Activated CD4-positive, alpha-beta T cell treated with anti-CD3 and anti-CD28 coated beads, Interleukin-2, amount 10 ng/mL, durations not matched to agents 7 days and 5 days (primary cell): ENCODE results near the gene DNMT1. TPM values are rescaled to one million over a fixed set of nuclear protein-coding genes. Genes with fewer than 3 reads are reported as not detected.
A peak's percentile ranks its signal among the peaks of the same experiment; 100 is the strongest.
"Not testable (repeated sequence)": the region's sequence is repeated elsewhere in the genome, so short reads cannot be mapped to it uniquely, and the experiment has no call there.

Experiments used
- CTCF ChIA-PET: fragments of 350-600 bp; sonication (Branson Sonifier 250); formaldehyde crosslinking; loops from one replicate; lab custom pipeline; 2021; ENCODE audit warnings: antibody characterized with exemption; lab: Charles Lee
- POLR2A ChIA-PET: fragments of 350-600 bp; sonication (Branson Sonifier 250); formaldehyde crosslinking; loops from one replicate; lab custom pipeline; 2021; ENCODE audit warnings: antibody characterized with exemption; lab: Charles Lee
- DNase-seq: peaks from one replicate; pipeline ENCODE4 v3.0.0-alpha.2; 2020
- H3K27ac Mint-ChIP-seq: one replicate; pipeline ENCODE4 v1.8.0; 2021; ENCODE audit warnings: mild to moderate bottlenecking, moderate library complexity, mixed read lengths
- H3K27me3 Mint-ChIP-seq: one replicate; pipeline ENCODE4 v1.8.0; 2021; ENCODE audit warnings: mixed read lengths
- H3K36me3 Mint-ChIP-seq: one replicate; pipeline ENCODE4 v1.8.0; 2021; ENCODE audit warnings: low read depth, mixed read lengths
- H3K4me1 Mint-ChIP-seq: one replicate; pipeline ENCODE4 v1.8.0; 2021; ENCODE audit warnings: mixed read lengths
- H3K4me3 Mint-ChIP-seq: one replicate; pipeline ENCODE4 v1.8.0; 2021; ENCODE audit warnings: mild to moderate bottlenecking, moderate library complexity, mixed read lengths
- H3K9me3 Mint-ChIP-seq: one replicate; pipeline ENCODE4 v1.8.0; 2021; ENCODE audit warnings: mixed read lengths
- total RNA-seq, 2 experiments: library from RNA; stranded (reverse); gene quantifications; one replicate each; pipeline ENCODE4 v1.2.3, GENCODE V29; 2021

DNMT1 gene
- total RNA-seq, 2 experiments from 2014 or later: 375 to 404 TPM

DNA sequence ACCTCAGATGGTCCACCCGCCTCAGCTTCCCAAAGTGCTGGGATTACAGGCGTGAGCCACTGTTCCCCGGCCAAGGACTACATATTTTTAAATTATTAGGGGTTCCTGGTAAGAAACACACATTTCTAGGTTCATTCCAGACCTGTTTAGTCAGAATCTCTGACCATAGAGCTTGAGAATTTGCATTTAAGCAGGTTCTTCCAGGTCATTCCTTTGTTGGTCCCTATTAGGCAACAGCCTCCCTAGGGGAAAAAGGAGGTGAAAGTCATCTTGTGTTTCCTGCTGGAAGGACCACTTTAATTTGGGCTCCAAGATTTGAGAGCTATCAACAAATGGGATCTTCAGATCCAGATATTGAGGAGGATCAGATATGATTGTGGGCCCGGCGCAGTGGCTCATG lies 20.0 kb upstream of the DNMT1 start:
- Mint-ChIP-seq H3K27me3 (peaks cover 3% of the 10 kb centered on the region), H3K27ac (no peak overlapping the region), H3K9me3 (no peaks in the 10 kb centered on the region), H3K4me3 (no peak overlapping the region), H3K36me3 (no peaks in the 10 kb centered on the region), H3K4me1 (peaks cover 3% of the 10 kb centered on the region)
- no peak for DNase-seq
- ChIA-PET POLR2A (interaction anchor here (0.6 kb wide), 1 partner anchor 10 kb away, joined by 4 read pairs; no protein-coding TSS in a partner anchor), CTCF (interaction anchor here (0.6 to 2.2 kb wide), 2 partner anchors 12 to 35 kb away, joined by 3 to 7 read pairs; no protein-coding TSS in a partner anchor)

DNA sequence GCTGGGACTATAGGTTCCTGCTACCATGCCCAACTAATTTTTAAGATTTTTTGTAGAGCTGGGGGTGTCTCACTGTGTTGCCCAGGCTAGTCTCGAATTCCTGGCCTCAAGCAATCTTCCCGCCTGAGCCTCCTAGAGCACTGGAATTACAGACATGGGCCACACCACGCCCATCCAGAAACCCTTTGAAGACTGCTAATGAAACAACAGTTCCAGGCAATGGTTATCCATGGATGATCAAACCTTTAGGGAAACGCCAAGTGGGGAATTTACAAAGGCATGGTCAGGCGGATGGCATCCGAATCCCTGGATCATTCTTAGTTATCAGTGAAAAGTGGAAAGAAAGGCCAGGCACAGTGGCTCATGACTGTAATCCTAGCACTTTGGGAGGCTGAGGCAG lies 16.9 kb upstream of the DNMT1 start:
- Mint-ChIP-seq H3K9me3 (peaks cover 7% of the 10 kb centered on the region), H3K4me1 (no peaks in the 10 kb centered on the region), H3K36me3 (no peaks in the 10 kb centered on the region), H3K27ac (no peak overlapping the region), H3K27me3 (peaks cover 3% of the 10 kb centered on the region), H3K4me3 (no peak overlapping the region)
- POLR2A ChIA-PET: no interaction called here
- CTCF ChIA-PET: interaction anchor here (2.0 kb wide), 1 partner anchor 10 kb away, joined by 10 read pairs; no protein-coding TSS in a partner anchor
- DNase-seq: no peak

DNA sequence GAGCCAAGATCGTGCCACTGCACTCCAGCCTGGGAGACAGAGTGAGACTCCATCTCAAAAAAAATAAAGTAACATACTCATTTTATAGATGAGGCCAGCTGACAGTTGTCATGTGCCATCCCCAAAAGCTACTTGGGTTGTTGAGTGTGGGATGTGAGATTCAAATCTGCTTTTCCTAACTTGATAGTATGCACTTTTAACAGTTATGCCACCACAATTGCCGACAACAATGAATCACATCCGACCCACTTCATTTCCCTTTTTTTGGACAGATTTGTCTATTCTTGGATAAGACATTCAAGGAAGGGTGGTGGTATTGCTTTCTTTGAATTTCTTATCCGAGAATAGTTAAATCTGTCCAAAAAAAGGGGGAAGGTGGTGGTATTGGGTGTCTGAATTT lies 16.3 kb upstream of the DNMT1 start:
- H3K27me3 Mint-ChIP-seq: peaks cover 3% of the 10 kb centered on the region
- H3K36me3 Mint-ChIP-seq: no peaks in the 10 kb centered on the region
- POLR2A ChIA-PET: no interaction called here
- no peak for DNase-seq
- CTCF ChIA-PET: interaction anchor here (2.0 kb wide), 1 partner anchor 11 kb away, joined by 10 read pairs; no protein-coding TSS in a partner anchor
- peaks cover 7% of the 10 kb centered on the region for H3K9me3 Mint-ChIP-seq
- no peaks in the 10 kb centered on the region for H3K4me1 Mint-ChIP-seq
- no peak overlapping the region for H3K4me3 Mint-ChIP-seq
- no peak overlapping the region for H3K27ac Mint-ChIP-seq

DNA sequence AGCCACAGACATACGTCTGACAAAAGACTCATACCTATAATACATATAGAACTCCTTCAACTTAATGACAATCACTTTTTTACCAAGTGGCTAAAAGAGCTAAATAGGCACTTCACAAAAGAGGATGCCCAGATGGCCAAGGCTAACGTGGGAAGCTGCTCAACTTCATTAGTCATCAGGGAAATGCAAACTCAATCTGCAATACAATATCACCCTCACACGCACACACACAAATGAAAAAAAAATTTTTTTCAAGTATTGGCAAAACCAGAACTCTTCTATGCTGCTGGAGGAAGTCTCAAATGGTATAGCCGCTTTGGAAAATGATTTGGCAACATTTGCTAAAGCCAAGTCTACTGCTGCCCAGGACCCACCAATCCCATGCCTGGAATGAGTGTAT lies 14.6 kb upstream of the DNMT1 start:
- H3K4me3 Mint-ChIP-seq: no peak overlapping the region
- CTCF ChIA-PET: interaction anchor here (1.0 to 2.0 kb wide), 2 partner anchors 13 to 31 kb away, joined by 3 to 10 read pairs; no protein-coding TSS in a partner anchor
- no peak overlapping the region for H3K27ac Mint-ChIP-seq
- no peak for DNase-seq
- no peaks in the 10 kb centered on the region for H3K36me3 Mint-ChIP-seq
- H3K27me3 Mint-ChIP-seq: peaks cover 3% of the 10 kb centered on the region
- POLR2A ChIA-PET: no interaction called here
- H3K9me3 Mint-ChIP-seq: peaks cover 7% of the 10 kb centered on the region
- H3K4me1 Mint-ChIP-seq: no peaks in the 10 kb centered on the region

DNA sequence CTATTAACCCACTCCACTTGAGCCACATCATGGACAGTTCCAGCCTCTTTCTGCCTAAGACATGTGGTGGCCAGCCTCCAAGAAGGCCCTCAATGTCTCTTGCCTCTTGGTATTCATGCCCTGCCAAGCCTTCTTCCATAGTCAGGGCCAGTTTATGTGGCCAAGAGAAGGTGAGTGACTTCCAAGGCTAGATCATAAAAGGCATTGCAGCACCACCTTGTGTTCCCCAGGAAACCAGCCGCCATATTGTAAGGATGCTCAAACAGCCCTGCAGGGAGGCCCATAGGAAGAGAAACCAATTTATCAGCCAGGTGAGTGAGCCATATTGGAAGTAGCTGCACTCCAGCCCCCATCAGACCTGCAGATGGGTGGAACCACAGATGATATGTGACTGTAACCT lies 12.3 kb upstream of the DNMT1 start:
- ChIA-PET POLR2A (no interaction called here), CTCF (interaction anchor here (0.9 to 1.7 kb wide), 5 partner anchors 13 to 182 kb away, joined by 3 to 9 read pairs (median 3); partner anchors contain the start of gene DNMT1)
- Mint-ChIP-seq H3K4me1 (no peaks in the 10 kb centered on the region), H3K27me3 (peaks cover 3% of the 10 kb centered on the region), H3K27ac (no peak overlapping the region), H3K9me3 (peaks cover 7% of the 10 kb centered on the region), H3K36me3 (no peaks in the 10 kb centered on the region), H3K4me3 (no peak overlapping the region)
- DNase-seq: no peak

DNA sequence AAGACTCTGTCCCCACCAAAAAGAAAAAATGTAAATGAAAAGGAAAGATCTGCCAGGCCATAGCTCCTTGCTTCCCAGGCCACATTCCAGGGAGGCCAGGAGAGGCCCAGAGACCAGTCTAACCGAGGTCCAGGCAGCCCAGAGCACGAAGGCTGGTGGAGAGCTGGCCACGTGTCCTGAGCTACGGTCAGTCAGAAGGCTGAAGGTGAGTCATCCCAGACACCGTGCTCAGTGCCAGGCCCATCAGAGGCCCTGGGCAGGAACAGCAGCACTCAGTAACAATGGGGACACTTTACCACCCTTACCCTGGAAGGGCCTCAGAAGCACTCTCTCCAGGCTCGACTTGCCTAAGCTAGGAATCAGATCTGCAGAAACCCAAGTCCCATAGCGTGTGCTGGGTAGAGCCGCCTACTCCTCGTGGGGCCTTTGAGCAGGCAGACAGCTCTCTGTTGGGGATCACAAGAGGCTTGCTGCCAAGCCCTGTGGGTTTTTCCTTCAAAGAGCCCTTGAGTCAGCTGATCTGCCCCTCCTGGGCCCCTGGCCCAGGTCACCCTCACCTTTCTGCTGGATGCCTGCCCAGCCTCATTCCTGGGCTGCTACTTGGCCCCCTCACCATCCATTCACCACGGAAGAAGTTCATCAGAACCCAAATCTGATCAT lies 11.6 kb upstream of the DNMT1 start:
- Mint-ChIP-seq H3K36me3 (no peaks in the 10 kb centered on the region), H3K4me3 (no peak overlapping the region), H3K27ac (no peak overlapping the region), H3K9me3 (peaks cover 7% of the 10 kb centered on the region), H3K27me3 (peaks cover 2% of the 10 kb centered on the region), H3K4me1 (no peaks in the 10 kb centered on the region)
- CTCF ChIA-PET: interaction anchor here (0.6 to 1.7 kb wide), 7 partner anchors 9 to 413 kb away, joined by 3 to 9 read pairs (median 3); partner anchors contain the start of gene DNMT1
- DNase-seq: no peak
- POLR2A ChIA-PET: interaction anchor here (0.5 kb wide), 1 partner anchor 206 kb away, joined by 3 read pairs; no protein-coding TSS in a partner anchor

DNA sequence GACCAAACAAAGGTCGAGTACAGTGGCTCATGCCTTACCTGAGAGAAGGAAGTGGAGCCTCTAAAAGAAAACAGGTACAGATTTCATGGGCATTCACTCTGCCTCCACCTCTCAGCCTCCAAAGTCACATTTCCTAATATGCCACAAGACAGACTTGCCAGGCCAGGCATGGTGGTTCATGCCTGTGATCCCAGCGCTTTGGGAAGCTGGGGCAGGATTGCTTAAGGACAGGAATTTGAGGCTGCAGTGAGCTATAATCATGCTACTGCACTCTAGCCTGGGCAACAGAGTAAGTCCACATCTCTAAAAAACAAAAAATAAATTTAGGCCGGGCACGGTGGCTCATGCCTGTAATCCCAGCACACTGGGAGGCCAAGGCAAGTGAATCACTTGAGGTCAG lies 10.9 kb upstream of the DNMT1 start:
- no peaks in the 10 kb centered on the region for H3K27me3 Mint-ChIP-seq
- DNase-seq: no peak
- H3K9me3 Mint-ChIP-seq: peaks cover 7% of the 10 kb centered on the region
- H3K27ac Mint-ChIP-seq: no peak overlapping the region
- no peak overlapping the region for H3K4me3 Mint-ChIP-seq
- ChIA-PET CTCF (interaction anchor here (0.9 to 1.4 kb wide), 4 partner anchors 9 to 64 kb away, joined by 3 to 5 read pairs (median 3); no protein-coding TSS in a partner anchor), POLR2A (no interaction called here)
- H3K36me3 Mint-ChIP-seq: no peaks in the 10 kb centered on the region
- no peaks in the 10 kb centered on the region for H3K4me1 Mint-ChIP-seq

DNA sequence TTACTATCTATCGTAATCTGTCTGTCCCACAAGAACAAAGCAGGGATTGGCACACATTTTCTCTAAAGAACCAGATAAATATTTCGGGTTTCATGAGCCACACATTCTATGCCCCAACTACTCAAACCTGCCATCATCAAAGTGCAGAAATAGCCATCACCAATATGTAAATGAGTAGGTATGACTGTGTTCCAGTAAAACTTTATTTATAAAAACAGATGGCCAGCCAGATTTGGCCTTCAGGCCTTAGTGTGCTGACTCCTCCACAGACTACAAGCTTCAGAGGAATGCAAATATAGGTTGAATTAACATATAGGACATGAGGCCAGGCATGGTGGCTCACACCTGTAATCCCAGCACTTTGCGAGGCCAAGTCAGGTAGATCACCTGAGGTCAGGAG lies 8.9 kb upstream of the DNMT1 start:
- no peak for DNase-seq
- H3K4me3 Mint-ChIP-seq: no peak overlapping the region
- ChIA-PET POLR2A (no interaction called here), CTCF (interaction anchor here (1.2 kb wide), 1 partner anchor 13 kb away, joined by 3 read pairs; no protein-coding TSS in a partner anchor)
- H3K4me1 Mint-ChIP-seq: peaks cover 9% of the 10 kb centered on the region
- H3K36me3 Mint-ChIP-seq: no peaks in the 10 kb centered on the region
- H3K27me3 Mint-ChIP-seq: no peaks in the 10 kb centered on the region
- H3K27ac Mint-ChIP-seq: no peak overlapping the region
- peaks cover 7% of the 10 kb centered on the region for H3K9me3 Mint-ChIP-seq

DNA sequence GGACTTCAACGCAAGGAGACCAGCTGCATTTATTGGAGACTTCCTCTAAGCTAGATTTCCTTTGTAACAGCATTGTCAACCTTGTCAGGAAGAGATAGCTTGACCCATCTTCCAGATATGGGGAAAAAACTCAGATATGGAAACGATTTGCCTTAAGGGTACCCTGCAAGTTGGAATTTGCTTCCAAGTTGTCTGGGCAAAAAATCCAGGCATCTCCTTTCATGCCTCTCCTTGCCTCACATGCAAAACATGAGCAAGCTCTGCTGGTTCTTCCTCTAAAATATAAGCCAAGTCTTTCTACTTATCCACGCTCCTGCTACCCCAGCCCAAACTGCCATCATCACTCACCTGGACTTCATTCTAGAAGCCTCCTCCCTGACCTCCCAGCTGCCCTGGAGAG lies 6.4 kb upstream of the DNMT1 start:
- H3K27me3 Mint-ChIP-seq: no peaks in the 10 kb centered on the region
- no peak for DNase-seq
- peaks cover 16% of the 10 kb centered on the region for H3K4me1 Mint-ChIP-seq
- H3K4me3 Mint-ChIP-seq: no peak overlapping the region
- no peaks in the 10 kb centered on the region for H3K36me3 Mint-ChIP-seq
- ChIA-PET CTCF (interaction anchor here (0.8 to 1.5 kb wide), 6 partner anchors 11 to 58 kb away, joined by 3 to 6 read pairs (median 4); no protein-coding TSS in a partner anchor), POLR2A (no interaction called here)
- no peaks in the 10 kb centered on the region for H3K9me3 Mint-ChIP-seq
- no peak overlapping the region for H3K27ac Mint-ChIP-seq

DNA sequence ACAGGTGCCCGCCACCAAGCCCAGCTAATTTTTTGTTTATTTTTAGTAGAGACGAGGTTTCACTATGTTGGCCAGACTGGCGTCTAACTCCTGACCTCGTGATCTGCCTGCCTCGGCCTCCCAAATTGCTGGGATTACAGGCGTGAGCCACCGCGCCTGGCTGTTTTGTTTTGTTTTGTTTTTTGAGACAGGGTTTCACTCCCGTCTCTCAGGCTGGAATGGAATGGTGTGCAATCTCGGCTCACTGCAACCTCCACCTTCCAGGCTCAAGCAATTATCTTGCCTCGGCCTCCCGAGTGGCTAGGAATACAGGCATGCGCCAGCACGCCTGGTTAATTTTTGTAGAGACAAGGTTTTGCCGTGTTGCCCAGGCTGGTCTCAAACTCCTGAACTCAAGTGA lies 5.3 kb upstream of the DNMT1 start:
- CTCF ChIA-PET: interaction anchor here (1.0 to 1.5 kb wide), 4 partner anchors 10 to 59 kb away, joined by 3 to 4 read pairs (median 4); no protein-coding TSS in a partner anchor
- peaks cover 19% of the 10 kb centered on the region for H3K4me1 Mint-ChIP-seq
- H3K4me3 Mint-ChIP-seq, H3K36me3 Mint-ChIP-seq, DNase-seq, H3K27me3 Mint-ChIP-seq, POLR2A ChIA-PET, H3K9me3 Mint-ChIP-seq, H3K27ac Mint-ChIP-seq: not testable (repeated sequence)

DNA sequence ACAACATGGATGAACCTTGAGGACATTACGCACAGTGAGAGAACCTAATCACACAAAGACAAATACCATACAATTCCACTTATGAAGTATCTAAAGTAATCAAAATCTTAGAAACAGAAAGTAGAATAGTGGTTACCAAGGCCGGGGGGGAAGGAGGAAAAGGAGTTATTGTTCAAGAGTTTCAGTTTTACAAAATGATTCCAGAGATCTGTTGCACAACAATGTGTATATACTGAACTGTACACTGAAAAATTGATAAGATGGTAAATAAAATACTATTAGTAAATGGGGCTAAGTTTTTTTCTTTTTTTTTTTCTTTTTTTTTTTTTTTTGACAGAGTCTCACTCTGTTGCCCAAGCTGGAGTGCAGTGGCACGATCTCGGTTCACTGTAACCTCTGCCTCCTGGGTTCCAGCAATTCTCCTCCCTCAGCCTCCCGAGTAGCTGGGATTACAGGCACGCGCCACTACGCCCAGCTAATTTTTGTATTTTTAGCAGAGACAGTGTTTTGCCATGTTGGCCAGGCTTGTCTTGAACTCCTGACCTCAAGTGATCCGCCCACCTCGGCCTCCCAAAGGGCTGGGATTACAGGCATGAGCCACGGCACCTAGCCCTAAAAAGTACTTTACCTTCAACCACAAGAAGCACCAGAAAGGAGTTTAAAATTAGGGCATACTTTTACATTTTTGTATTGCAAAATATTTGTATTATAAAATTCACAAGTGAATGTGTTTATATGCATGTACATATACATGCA lies 4.3 kb upstream of the DNMT1 start:
- H3K36me3 Mint-ChIP-seq, H3K9me3 Mint-ChIP-seq, H3K27me3 Mint-ChIP-seq: not testable (repeated sequence)
- CTCF ChIA-PET: interaction anchor here (1.0 to 2.0 kb wide), 3 partner anchors 9 to 51 kb away, joined by 3 to 10 read pairs (median 6); no protein-coding TSS in a partner anchor
- POLR2A ChIA-PET: interaction anchor here (0.6 to 0.7 kb wide), 2 partner anchors 11 to 543 kb away, joined by 3 read pairs; no protein-coding TSS in a partner anchor
- H3K4me1 Mint-ChIP-seq: peaks cover 22% of the 10 kb centered on the region
- peak overlapping the region; percentile 16 for H3K4me3 Mint-ChIP-seq
- DNase-seq: peak; percentile 49
- H3K27ac Mint-ChIP-seq: peak overlapping the region; percentile 87

DNA sequence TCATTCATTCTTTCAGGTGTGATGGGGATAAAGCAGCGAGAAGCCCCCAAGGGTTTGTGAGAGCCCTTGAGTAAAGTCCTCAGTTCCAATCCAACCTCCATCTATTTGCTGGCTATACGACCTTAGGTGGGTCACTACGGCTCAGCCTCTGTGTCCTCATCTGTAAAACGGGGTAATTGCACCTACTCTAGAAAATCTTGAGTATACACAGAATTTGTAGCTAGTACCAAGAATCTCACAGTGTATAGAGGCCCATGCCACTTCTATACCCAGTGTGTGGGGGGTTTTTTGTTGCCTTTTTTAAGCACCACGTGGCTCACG lies 406 bp upstream of the DNMT1 start:
- peaks cover 26% of the 10 kb centered on the region for H3K36me3 Mint-ChIP-seq
- no peak for DNase-seq
- peak overlapping the region; percentile 90 for H3K27ac Mint-ChIP-seq
- POLR2A ChIA-PET: interaction anchor here (0.5 to 1.2 kb wide), 2 partner anchors 76 to 1186 kb away, joined by 3 to 4 read pairs; partner anchors contain the start of gene ICAM1
- no peaks in the 10 kb centered on the region for H3K9me3 Mint-ChIP-seq
- H3K27me3 Mint-ChIP-seq: no peaks in the 10 kb centered on the region
- CTCF ChIA-PET: interaction anchor here (0.6 to 3.2 kb wide), 4 partner anchors 12 to 452 kb away, joined by 3 to 9 read pairs (median 4); no protein-coding TSS in a partner anchor
- H3K4me3 Mint-ChIP-seq: peak overlapping the region; percentile 84
- peaks cover 45% of the 10 kb centered on the region for H3K4me1 Mint-ChIP-seq
